ENCODE data around the gene SLC6A20. TPM values are rescaled to one million over a fixed set of nuclear protein-coding genes. Genes with fewer than 3 reads are reported as not detected.
"Not testable (repeated sequence)": the region's sequence is repeated elsewhere in the genome, so short reads cannot be mapped to it uniquely, and the experiment has no call there.

The SLC6A20 gene
- total RNA-seq, 1 donor from 2014 or later, result not detected

GRCh38 chr3:45760878-45761711 is 35.2 kb downstream of the SLC6A20 start:
- DNase-seq (ENCODE audit: low read depth), result peak; percentile 52
- Histone ChIP-seq H3K36me3 (ENCODE audit: control insufficient read depth, insufficient read depth, low read length) (no peaks in the 10 kb centered on the region), H3K4me3 (ENCODE audit: low read depth, low read length) (no peak overlapping the region), H3K27me3 (ENCODE audit: control insufficient read depth, insufficient read depth, low read length) (no peaks in the 10 kb centered on the region)
- TF ChIP-seq, protein P1, sequence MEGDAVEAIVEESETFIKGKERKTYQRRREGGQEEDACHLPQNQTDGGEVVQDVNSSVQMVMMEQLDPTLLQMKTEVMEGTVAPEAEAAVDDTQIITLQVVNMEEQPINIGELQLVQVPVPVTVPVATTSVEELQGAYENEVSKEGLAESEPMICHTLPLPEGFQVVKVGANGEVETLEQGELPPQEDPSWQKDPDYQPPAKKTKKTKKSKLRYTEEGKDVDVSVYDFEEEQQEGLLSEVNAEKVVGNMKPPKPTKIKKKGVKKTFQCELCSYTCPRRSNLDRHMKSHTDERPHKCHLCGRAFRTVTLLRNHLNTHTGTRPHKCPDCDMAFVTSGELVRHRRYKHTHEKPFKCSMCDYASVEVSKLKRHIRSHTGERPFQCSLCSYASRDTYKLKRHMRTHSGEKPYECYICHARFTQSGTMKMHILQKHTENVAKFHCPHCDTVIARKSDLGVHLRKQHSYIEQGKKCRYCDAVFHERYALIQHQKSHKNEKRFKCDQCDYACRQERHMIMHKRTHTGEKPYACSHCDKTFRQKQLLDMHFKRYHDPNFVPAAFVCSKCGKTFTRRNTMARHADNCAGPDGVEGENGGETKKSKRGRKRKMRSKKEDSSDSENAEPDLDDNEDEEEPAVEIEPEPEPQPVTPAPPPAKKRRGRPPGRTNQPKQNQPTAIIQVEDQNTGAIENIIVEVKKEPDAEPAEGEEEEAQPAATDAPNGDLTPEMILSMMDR (IDR thresholded peaks at IDR 0.05; ENCODE audit: insufficient read depth, low read length, severe bottlenecking), result peak; percentile 95
- no peak for FAIRE-seq

DNA sequence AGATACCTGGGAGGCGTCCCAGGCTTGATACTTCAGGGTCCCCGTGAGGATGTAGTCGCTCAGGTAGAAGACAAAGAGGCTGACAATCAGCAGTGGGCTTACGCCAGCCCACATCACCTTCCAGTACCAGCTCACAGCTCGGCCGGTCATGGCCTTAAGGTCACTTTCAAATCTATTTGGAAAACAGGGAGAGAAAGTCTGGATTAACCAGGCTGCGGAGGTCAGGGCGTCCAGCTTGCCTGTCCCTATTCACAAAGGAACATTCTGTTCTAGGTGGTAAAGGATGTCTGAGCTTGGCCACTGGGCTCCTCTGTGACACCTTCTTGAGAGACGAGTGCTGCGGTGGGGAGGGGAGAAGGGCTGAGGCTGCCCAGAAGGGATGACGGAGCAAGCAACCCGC is 36.5 kb downstream of the SLC6A20 start:
- DNase-seq (ENCODE audit: low read depth) (no peak), FAIRE-seq (no peak)
- Histone ChIP-seq H3K27me3 (ENCODE audit: control insufficient read depth, insufficient read depth, low read length) (no peaks in the 10 kb centered on the region), H3K4me3 (ENCODE audit: low read depth, low read length) (no peak overlapping the region), H3K36me3 (ENCODE audit: control insufficient read depth, insufficient read depth, low read length) (no peaks in the 10 kb centered on the region)
- TF ChIP-seq, protein P1 (IDR thresholded peaks at IDR 0.05; ENCODE audit: insufficient read depth, low read length, severe bottlenecking), result no peak

DNA sequence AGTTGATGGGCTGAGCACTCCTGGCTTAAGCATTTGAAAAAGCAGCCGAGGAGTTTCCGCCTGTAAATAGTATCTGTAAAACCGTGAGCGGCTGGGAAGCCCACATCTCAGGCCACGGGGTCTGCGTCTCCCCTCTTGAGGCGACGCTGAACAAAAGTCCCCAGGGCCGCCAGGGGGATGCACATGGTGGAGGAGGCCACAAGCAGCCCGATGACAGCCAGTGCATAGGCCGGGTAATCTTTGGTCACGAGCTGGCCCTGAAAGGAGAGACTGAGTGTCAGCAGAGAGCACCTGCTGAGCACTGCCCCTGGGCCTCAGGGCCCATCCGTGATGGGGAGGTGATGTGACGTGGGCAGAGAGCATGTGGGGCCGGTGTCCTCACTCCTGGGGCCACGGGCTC is 37.5 kb downstream of the SLC6A20 start:
- FAIRE-seq (peak; percentile 50), DNase-seq (ENCODE audit: low read depth) (no peak)
- Histone ChIP-seq H3K36me3 (ENCODE audit: control insufficient read depth, insufficient read depth, low read length) (no peaks in the 10 kb centered on the region), H3K4me3 (ENCODE audit: low read depth, low read length) (no peak overlapping the region), H3K27me3 (ENCODE audit: control insufficient read depth, insufficient read depth, low read length) (no peaks in the 10 kb centered on the region)
- TF ChIP-seq, protein P1 (IDR thresholded peaks at IDR 0.05; ENCODE audit: insufficient read depth, low read length, severe bottlenecking), result no peak

DNA sequence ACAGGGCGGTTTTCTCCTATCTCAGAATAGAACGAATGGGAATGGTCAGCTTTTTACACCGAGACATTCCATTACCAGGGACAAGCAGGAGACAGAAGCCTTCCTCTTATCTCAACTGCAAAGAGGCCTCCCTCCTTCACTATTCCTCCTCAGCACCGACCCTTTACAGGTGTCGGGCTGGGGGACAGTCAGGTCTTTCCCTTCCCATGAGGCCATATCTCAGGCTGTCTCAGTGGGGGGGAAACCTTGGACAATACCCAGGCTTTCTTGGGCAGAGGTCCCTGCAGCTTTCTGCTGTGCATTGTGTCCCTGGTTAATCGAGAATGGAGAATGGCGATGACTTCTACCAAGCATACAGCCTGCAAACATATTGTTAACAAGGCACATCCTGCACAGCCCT is 39.2 kb downstream of the SLC6A20 start:
- not testable (repeated sequence) for H3K27me3 ChIP-seq (ENCODE audit: control insufficient read depth, insufficient read depth, low read length); H3K36me3 ChIP-seq (ENCODE audit: control insufficient read depth, insufficient read depth, low read length); DNase-seq (ENCODE audit: low read depth); FAIRE-seq; H3K4me3 ChIP-seq (ENCODE audit: low read depth, low read length)

- no peaks in the 10 kb centered on the region for H3K27me3 ChIP-seq (ENCODE audit: control insufficient read depth, insufficient read depth, low read length)
- no peak for DNase-seq (ENCODE audit: low read depth)
- TF ChIP-seq, protein P1 (IDR thresholded peaks at IDR 0.05; ENCODE audit: insufficient read depth, low read length, severe bottlenecking), result no peak
- no peak overlapping the region for H3K4me3 ChIP-seq (ENCODE audit: low read depth, low read length)
- no peak for FAIRE-seq
- H3K36me3 ChIP-seq (ENCODE audit: control insufficient read depth, insufficient read depth, low read length), result no peaks in the 10 kb centered on the region
Observed at GRCh38 chr3:45756055-45756454, 40.3 kb downstream of the SLC6A20 start.

- TF ChIP-seq, protein P1 (IDR thresholded peaks at IDR 0.05; ENCODE audit: insufficient read depth, low read length, severe bottlenecking), result no peak
- no peak for FAIRE-seq
- DNase-seq (ENCODE audit: low read depth), result no peak
- H3K36me3 ChIP-seq (ENCODE audit: control insufficient read depth, insufficient read depth, low read length), result no peaks in the 10 kb centered on the region
- no peaks in the 10 kb centered on the region for H3K27me3 ChIP-seq (ENCODE audit: control insufficient read depth, insufficient read depth, low read length)
- no peak overlapping the region for H3K4me3 ChIP-seq (ENCODE audit: low read depth, low read length)
Observed at GRCh38 chr3:45754461-45754860, 41.9 kb downstream of the SLC6A20 start.

Data from bronchial epithelial cell (primary cell).